Measurements from ENCODE around the gene LGALS7B. TPM values are rescaled to one million over a fixed set of nuclear protein-coding genes. Genes with fewer than 3 reads are reported as not detected.
"Not testable (repeated sequence)": the region's sequence is repeated elsewhere in the genome, so short reads cannot be mapped to it uniquely, and the experiment has no call there.

LGALS7B gene
- total RNA-seq, 1 donor, result not detected

- TF ChIP-seq CTCF (IDR thresholded peaks at IDR 0.05; ENCODE audit: insufficient read depth, low read depth, low read length), result no peak
- no peak overlapping the region for H3K4me3 ChIP-seq (ENCODE audit: low read depth, low read length)
- DNase-seq (ENCODE audit: low read depth), result no peak
Measured at GRCh38 chr19:38796154-38796553, 7.2 kb downstream of the LGALS7B start.

- not testable (repeated sequence) for H3K4me3 ChIP-seq (ENCODE audit: low read depth, low read length); DNase-seq (ENCODE audit: low read depth)
Measured at GRCh38 chr19:38797781-38798180, 8.8 kb downstream of the LGALS7B start.

- no peak for TF ChIP-seq CTCF (IDR thresholded peaks at IDR 0.05; ENCODE audit: insufficient read depth, low read depth, low read length)
- DNase-seq (ENCODE audit: low read depth), result peak; percentile 25
- no peak overlapping the region for H3K4me3 ChIP-seq (ENCODE audit: low read depth, low read length)
Measured at GRCh38 chr19:38799104-38799503, 10.1 kb downstream of the LGALS7B start.

GRCh38 chr19:38800577-38801347, 11.8 kb downstream of the LGALS7B start:
- H3K4me3 ChIP-seq (ENCODE audit: low read depth, low read length), result no peak overlapping the region
- DNase-seq (ENCODE audit: low read depth), result no peak
- no peak for TF ChIP-seq CTCF (IDR thresholded peaks at IDR 0.05; ENCODE audit: insufficient read depth, low read depth, low read length)

- no peak for TF ChIP-seq CTCF (IDR thresholded peaks at IDR 0.05; ENCODE audit: insufficient read depth, low read depth, low read length)
- no peak overlapping the region for H3K4me3 ChIP-seq (ENCODE audit: low read depth, low read length)
- DNase-seq (ENCODE audit: low read depth), result no peak
Measured at GRCh38 chr19:38801359-38802095, 12.5 kb downstream of the LGALS7B start.

GRCh38 chr19:38803543-38803942, 14.5 kb downstream of the LGALS7B start:
- no peak for TF ChIP-seq CTCF (IDR thresholded peaks at IDR 0.05; ENCODE audit: insufficient read depth, low read depth, low read length)
- H3K4me3 ChIP-seq (ENCODE audit: low read depth, low read length), result no peak overlapping the region
- no peak for DNase-seq (ENCODE audit: low read depth)

GRCh38 chr19:38805180-38805579, 16.2 kb downstream of the LGALS7B start:
- TF ChIP-seq CTCF (IDR thresholded peaks at IDR 0.05; ENCODE audit: insufficient read depth, low read depth, low read length), result no peak
- no peak overlapping the region for H3K4me3 ChIP-seq (ENCODE audit: low read depth, low read length)
- DNase-seq (ENCODE audit: low read depth), result no peak
